Renal cortex interstitium (tissue), 11 donors: ENCODE data around the gene RUNX1. TPM values are rescaled to one million over a fixed set of nuclear protein-coding genes. Genes with fewer than 3 reads are reported as not detected.
A peak's percentile ranks its signal among the peaks of the same experiment; 100 is the strongest.
"Not testable (repeated sequence)": the region's sequence is repeated elsewhere in the genome, so short reads cannot be mapped to it uniquely, and the experiment has no call there.

Experiments used
- DNase-seq, 11 donors: peaks; one replicate each; pipeline ENCODE4 v3.0.0-alpha.2; 2013; ENCODE audit warnings: low read depth in 9 of 11, low spot score in 4 of 11; ENCODE audit errors: extremely low read depth in 1 of 11
- polyA plus RNA-seq, 3 donors: library from polyadenylated mRNA; unstranded; fragments of 120-200 nt; gene quantifications; one replicate each; pipeline ENCODE4 v1.2.1, GENCODE V29; 2013; ENCODE audit not compliant: insufficient read length in 3 of 3

Gene RUNX1
- polyA plus RNA-seq, 3 donors, result 2.3 to 3.5 (median 2.4) TPM

GRCh38 chr21:34986561-34987500, 62.3 kb downstream of the RUNX1 start:
- peak in 4 of 11 donors; percentile 10 to 32 (median 28) for DNase-seq

GRCh38 chr21:34984356-34985058, 64.6 kb downstream of the RUNX1 start:
- no peak for DNase-seq

DNA sequence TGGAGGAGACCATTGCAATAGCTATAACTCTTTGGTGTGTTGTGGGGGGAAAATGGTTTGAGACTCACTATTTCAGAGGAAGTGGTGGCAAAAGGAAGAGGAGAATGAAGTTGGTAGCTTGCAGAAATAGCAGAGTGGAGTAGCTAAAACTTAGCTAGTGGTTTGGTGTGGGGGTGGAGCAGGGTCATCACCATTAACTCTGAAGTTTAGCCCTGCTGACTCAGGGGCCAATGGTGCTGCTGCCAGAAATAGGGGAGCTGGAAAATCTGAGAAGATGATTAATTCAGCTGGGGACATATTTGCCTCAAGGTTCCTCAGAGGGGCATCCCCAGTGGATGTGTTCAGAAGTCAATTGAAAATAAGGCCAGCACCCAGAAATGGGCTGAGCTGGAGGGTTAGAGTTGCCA, 65.4 kb downstream of the RUNX1 start:
- DNase-seq, result no peak

DNA sequence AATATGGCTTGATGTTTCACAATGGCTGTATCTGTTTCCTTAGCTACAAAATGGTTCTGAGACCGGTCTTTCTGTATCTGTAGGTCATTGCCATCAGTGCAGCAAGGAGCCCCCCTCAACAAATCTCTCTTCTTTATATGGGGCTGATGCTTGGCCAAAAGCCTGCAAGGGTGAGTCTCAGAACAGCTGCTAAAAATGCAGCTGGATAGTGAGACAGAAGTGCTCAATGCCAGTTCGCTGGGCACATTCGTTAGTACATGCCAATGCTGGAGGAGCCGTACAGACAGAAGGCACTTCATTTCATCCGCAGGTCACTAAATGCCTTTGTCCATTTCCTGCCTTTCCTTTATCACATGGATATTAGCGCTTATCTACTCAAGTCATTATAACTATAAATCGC, 67.3 kb downstream of the RUNX1 start:
- no peak for DNase-seq

DNA sequence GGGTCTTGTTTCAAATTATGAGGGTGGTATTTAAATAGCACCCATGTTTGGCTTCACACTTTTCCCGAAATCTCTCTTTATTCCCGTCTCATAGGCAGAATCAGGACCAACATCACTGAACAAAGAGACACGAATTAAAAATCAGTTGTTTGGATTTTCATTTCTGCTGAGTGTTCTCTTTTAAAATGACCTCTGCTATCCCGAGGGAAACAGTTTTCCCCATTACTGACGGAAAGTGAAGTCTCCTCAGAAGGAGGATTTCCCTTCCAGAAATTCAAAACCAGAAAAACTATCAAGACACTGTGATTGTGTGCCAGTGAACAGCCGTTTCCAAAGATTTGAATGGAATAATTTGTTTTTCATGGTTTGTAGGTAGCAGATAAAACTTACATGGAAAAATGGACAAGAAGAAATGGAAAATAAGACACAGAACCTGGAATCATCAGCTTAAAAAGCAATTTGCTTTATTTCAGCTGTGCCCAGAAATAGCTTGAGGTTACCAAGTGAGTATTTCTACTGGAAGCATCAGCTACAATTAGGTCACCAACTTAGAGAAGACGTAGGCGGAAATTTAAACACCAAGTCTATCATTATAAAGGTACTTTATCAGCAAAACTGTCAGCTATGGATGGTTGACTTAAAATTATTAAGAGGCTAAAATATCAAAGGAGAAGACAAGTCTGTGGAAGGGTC, 68.5 kb downstream of the RUNX1 start:
- no peak for DNase-seq

DNA sequence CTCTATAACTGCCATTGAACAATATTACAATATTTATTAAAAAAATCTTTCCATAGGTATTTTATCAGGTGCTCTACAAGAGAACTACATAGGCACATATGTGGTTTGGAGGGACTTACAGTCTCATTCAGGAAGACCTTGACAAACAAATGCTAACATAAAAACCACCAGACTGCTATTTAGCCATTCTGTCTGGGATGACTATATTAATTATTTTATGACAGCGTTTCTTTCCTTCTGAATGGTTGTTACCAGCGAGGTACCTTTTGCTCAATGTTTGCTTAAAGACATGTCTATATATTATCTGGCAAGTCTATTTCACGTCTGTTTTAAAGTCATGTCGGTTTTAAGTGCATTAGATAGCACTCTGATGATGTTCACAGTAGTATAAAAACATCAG, 69.7 kb downstream of the RUNX1 start:
- no peak for DNase-seq

- DNase-seq, result no peak
Measured at GRCh38 chr21:34977333-34977732, 71.8 kb downstream of the RUNX1 start.

- DNase-seq, result no peak
Measured at GRCh38 chr21:34974162-34974981, 74.7 kb downstream of the RUNX1 start.

GRCh38 chr21:34973685-34974084, 75.4 kb downstream of the RUNX1 start:
- no peak for DNase-seq

DNA sequence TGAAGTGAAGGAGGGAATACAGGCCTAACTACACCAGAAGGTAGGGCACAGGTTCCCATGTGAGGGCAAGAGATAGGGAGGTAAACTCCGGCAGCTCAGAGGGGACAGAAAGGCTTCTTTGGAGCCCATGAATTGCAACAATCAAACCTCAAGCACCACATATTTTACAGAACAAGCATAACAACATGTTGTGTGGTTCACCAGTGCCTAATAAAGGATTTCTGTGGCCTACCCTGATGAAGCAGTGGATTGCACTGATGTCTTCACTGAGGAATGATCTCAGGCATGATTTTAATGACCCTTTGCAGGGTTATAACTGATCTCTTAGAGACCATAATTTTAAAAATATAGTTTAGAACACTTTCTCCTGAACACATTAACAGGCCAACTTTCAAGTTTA, 77.4 kb downstream of the RUNX1 start:
- DNase-seq, result no peak

GRCh38 chr21:34970566-34970965, 78.5 kb downstream of the RUNX1 start:
- DNase-seq, result no peak

GRCh38 chr21:34970167-34970500, 79.0 kb downstream of the RUNX1 start:
- no peak for DNase-seq

DNA sequence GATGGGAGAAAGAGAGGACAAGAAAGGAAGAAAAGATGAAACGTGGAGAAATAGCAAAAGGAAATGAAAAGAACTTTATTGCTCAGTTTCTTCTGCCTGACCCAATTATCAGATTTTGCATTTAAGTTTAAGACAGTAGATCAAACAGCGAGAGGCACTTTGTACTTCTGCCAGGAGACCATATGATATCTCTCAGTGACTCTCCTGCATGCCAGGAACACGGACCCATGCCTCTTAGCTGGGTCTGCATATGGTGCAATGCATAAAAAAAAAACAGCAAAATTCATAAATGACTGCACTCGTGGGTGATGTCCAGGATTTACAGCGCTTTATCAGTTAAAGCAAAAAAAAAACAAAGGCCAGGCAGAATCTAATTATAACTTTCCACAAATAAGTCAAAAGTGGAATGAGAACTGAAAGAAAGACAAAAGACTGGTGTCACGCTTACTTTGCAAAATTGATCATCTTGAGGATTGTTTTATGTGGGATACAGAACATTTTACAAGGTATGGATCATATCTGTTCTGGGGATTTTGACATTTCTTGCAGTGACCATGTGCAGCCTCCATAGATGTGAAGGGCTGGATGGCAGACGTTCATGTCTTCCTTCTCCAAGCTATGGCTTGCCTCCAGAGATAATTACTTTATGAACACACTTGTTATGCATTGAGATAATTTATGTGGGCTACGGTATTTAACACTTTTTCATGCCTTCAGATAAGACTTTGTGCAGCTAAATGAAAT, 79.5 kb downstream of the RUNX1 start:
- no peak for DNase-seq

DNA sequence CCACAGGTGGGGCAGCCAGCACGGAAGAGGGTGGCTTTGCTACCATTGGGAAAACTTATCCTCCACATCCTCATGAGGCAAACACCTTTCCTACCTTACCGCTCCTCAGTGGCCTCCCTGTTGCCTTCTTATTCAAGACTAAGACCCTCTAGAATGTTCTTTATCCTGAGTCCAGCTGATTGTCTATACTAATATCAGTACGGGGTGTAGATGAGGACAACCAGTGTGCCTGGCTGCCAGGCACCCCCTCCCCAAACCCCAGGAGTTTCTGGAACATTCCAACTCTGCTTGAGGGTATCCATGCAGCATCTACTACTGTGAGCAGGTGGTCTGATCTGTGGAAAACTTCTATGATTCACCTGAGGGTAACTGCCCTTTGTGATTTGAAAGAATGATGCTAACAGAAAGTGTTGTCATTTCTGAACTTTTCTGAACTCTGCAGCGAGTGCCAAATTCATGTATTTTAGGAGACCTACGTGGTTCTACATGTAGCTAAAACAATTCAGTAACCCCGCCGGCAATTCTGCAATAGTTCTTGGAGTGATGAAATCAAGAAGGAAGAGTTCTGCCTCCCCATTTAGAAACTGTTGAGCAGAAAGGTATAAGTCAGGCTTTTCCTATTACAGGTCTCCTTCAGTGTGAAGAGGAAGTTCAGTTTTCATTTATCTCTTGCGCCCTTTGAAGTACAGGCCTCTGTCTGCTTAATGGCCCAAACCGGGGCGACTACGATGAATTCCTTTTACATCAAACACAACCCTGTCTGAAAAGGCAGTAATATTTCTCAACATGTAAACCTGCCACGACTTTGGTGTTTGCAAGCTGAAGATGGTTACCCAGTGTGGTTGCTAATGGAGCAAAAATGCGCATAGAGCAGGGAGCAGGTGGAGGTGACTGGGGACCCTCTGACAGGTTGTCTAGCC, 80.4 kb downstream of the RUNX1 start:
- no peak for DNase-seq

GRCh38 chr21:34967509-34968289, 81.4 kb downstream of the RUNX1 start:
- DNase-seq, result no peak

DNA sequence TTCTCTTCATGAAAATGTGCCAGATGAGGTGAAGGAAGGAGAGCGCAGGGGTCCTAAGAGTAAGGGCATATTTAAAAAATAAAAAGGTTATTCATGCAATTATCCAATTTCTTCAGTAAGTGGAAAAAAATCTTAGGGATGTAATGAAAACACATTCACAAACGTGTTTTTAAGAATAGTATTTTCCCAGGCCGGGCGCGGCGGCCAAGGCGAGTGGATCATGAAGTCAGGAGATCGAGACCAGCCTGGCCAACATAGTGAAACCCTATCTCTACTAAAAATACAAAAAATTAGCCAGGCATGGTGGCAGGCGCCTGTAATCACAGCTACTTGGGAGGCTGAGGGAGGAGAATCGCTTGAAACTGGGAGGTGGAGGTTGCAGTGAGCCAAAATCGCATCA, 82.2 kb downstream of the RUNX1 start:
- DNase-seq, result not testable (repeated sequence)
